Mesendoderm (in vitro differentiated cells): ENCODE data around the gene NSMCE1.

Experiments used
- DNase-seq: peaks from one replicate; pipeline ENCODE4 v3.0.0; 2013
- H2AK5ac ChIP-seq: 2 replicates; pipeline ENCODE4 v1.6.1; 2013; ENCODE audit warnings: low read length, inconsistent platforms
- H2BK120ac ChIP-seq: 2 replicates; pipeline ENCODE4 v1.6.1; 2013; ENCODE audit warnings: low read depth, mild to moderate bottlenecking, low read length, moderate library complexity, mixed read lengths
- H2BK15ac ChIP-seq: replicated peaks from 2 replicates; pipeline ENCODE4 v1.6.1; 2013; ENCODE audit warnings: low read depth, mild to moderate bottlenecking, moderate library complexity
- H2BK5ac ChIP-seq: 2 replicates; pipeline ENCODE4 v1.6.1; 2013; ENCODE audit warnings: low read length, inconsistent platforms
- H3K18ac ChIP-seq: 2 replicates; pipeline ENCODE4 v1.6.1; 2013; ENCODE audit warnings: mild to moderate bottlenecking, low read length, mixed read lengths
- H3K23ac ChIP-seq: one replicate; pipeline ENCODE4 v1.6.1; 2013; ENCODE audit warnings: low read length
- H3K27ac ChIP-seq: 2 replicates; pipeline ENCODE4 v1.5.1; 2013; ENCODE audit warnings: low read depth, mild to moderate bottlenecking, inconsistent platforms, low read length, moderate library complexity
- H3K27me3 ChIP-seq: 2 replicates; pipeline ENCODE4 v1.6.1; 2013; ENCODE audit warnings: low read length, control low read depth, mild to moderate bottlenecking, inconsistent platforms; ENCODE audit not compliant: insufficient read depth, poor library complexity
- H3K36me3 ChIP-seq: 2 replicates; pipeline ENCODE4 v1.6.1; 2013; ENCODE audit warnings: low read length, inconsistent platforms; ENCODE audit not compliant: control insufficient read depth, insufficient read depth
- H3K4ac ChIP-seq: one replicate; pipeline ENCODE4 v1.6.1; 2013; ENCODE audit warnings: low read depth, mild to moderate bottlenecking, low read length, moderate library complexity
- H3K4me1 ChIP-seq: 2 replicates; pipeline ENCODE4 v1.6.1; 2013; ENCODE audit warnings: low read depth, low read length, inconsistent platforms; ENCODE audit not compliant: control insufficient read depth
- H3K4me2 ChIP-seq: 2 replicates; pipeline ENCODE4 v1.6.1; 2013; ENCODE audit warnings: low read length
- H3K4me3 ChIP-seq: 2 replicates; pipeline ENCODE4 v1.5.1; 2013; ENCODE audit warnings: mild to moderate bottlenecking, low read length
- H3K56ac ChIP-seq: one replicate; pipeline ENCODE4 v1.6.1; 2013; ENCODE audit warnings: low read length
- H3K79me1 ChIP-seq: 2 replicates; pipeline ENCODE4 v1.6.1; 2013; ENCODE audit warnings: low read length, inconsistent platforms
- H3K79me2 ChIP-seq: 2 replicates; pipeline ENCODE4 v1.6.1; 2013; ENCODE audit warnings: mild to moderate bottlenecking, low read length; ENCODE audit not compliant: control insufficient read depth, insufficient read depth
- H3K9ac ChIP-seq: 2 replicates; pipeline ENCODE4 v1.6.1; 2013; ENCODE audit warnings: low read length, inconsistent platforms
- H4K5ac ChIP-seq: one replicate; pipeline ENCODE4 v1.6.1; 2013; ENCODE audit warnings: low read length
- H4K8ac ChIP-seq: one replicate; pipeline ENCODE4 v1.6.1; 2013; ENCODE audit warnings: low read depth, mild to moderate bottlenecking, control low read depth, low read length, moderate library complexity
- WGBS: extraction: QIAGEN DNeasy Blood & Tissue Kit; methylation state at CpG from one replicate; pipeline ENCODE4 v1.1.7; 2013; ENCODE audit warnings: low lambda C conversion rate, missing lambda C conversion rate; ENCODE audit not compliant: insufficient coverage; ENCODE audit errors: extremely low coverage; 5-methylcytosine and 5-hydroxymethylcytosine counted together

The NSMCE1 gene

DNA sequence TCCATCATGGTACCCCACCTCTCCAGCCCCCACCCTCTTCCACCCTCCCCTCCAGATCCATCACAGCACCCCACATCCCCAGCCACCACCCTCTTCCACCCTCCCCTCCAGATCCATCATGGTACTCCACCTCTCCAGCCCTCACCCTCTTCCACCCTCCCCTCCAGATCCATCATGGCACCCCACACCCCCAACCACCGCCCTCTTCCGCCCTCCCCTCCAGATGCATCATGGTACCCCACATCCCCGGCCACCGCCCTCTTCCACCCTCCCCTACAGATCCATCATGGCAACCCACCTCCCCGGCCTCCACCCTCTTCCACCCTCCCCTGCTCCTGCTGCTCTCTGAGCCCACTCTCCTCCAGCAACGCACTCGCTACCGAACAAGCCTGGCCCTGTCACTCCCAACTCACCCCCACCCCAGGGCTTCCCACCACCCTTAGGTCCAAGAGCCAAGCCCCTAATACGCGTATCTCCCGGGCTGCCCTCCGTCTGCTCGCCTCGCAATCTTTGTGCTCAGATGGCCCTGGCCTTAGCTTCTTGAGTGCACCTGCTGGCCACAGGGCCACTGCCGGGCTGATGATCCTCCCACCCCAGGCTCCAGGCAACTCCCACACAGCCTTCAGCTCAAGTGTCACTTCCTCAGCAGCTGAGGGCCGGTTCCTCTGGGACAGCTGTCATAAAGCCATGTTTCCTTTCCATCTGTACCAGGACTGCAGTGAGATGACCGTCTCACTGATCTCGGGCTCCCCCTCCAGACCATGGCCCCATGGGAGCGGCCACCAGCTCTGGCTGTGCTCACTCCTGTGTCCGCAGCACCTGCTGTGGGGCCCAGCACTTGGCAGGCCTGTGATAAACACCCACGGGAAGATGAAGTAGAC lies 39.7 kb downstream of the NSMCE1 start:
- no peak overlapping the region for H3K56ac ChIP-seq
- no peak overlapping the region for H4K8ac ChIP-seq
- H3K18ac ChIP-seq: no peak overlapping the region
- no peak overlapping the region for H4K5ac ChIP-seq
- no peaks in the 10 kb centered on the region for H3K79me2 ChIP-seq
- no peak overlapping the region for H3K4ac ChIP-seq
- H2BK120ac ChIP-seq: no peak overlapping the region
- H2AK5ac ChIP-seq: no peak overlapping the region
- H3K27ac ChIP-seq: no peak overlapping the region
- no peak overlapping the region for H2BK15ac ChIP-seq
- H3K4me1 ChIP-seq: no peaks in the 10 kb centered on the region
- H3K4me2 ChIP-seq: no peak overlapping the region
- WGBS: no CpG with 5 or more reads among the region's 21 CpGs
- no peak overlapping the region for H3K9ac ChIP-seq
- no peak overlapping the region for H3K4me3 ChIP-seq
- H3K36me3 ChIP-seq: no peaks in the 10 kb centered on the region
- H2BK5ac ChIP-seq: no peak overlapping the region
- H3K27me3 ChIP-seq: no peaks in the 10 kb centered on the region
- no peak overlapping the region for H3K23ac ChIP-seq
- DNase-seq: no peak
- no peaks in the 10 kb centered on the region for H3K79me1 ChIP-seq

DNA sequence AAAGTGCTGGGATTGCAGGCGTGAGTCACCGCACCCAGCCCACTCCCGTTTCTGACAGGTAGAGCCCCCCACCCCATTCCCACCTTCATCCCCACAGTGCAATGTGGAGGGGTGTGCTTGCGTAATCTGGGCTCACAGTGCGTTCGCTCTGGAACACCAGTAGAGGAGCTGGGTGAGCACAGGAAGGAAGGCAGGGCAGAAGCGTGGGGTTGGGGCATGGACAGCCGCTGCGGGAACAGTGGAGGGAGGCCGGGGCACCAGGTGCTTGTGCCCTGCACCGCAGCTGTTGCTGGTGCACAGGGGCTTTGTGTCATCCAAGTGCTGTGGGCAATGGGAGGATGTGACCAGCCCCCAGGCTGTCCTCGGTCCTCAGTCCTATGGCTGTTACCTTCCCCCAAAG lies 40.5 kb downstream of the NSMCE1 start:
- H2BK15ac ChIP-seq: no peak overlapping the region
- no peak overlapping the region for H3K4me3 ChIP-seq
- no peak overlapping the region for H3K27ac ChIP-seq
- H3K18ac ChIP-seq: no peak overlapping the region
- no peaks in the 10 kb centered on the region for H3K79me2 ChIP-seq
- no CpG with 5 or more reads among the region's 12 CpGs for WGBS
- H3K56ac ChIP-seq: no peak overlapping the region
- no peak overlapping the region for H3K4me2 ChIP-seq
- H2BK5ac ChIP-seq: no peak overlapping the region
- H3K4ac ChIP-seq: no peak overlapping the region
- no peak overlapping the region for H4K5ac ChIP-seq
- H3K4me1 ChIP-seq: no peaks in the 10 kb centered on the region
- no peaks in the 10 kb centered on the region for H3K79me1 ChIP-seq
- no peaks in the 10 kb centered on the region for H3K36me3 ChIP-seq
- H3K9ac ChIP-seq: no peak overlapping the region
- H2BK120ac ChIP-seq: no peak overlapping the region
- DNase-seq: no peak
- no peaks in the 10 kb centered on the region for H3K27me3 ChIP-seq
- no peak overlapping the region for H3K23ac ChIP-seq
- H2AK5ac ChIP-seq: no peak overlapping the region
- no peak overlapping the region for H4K8ac ChIP-seq

DNA sequence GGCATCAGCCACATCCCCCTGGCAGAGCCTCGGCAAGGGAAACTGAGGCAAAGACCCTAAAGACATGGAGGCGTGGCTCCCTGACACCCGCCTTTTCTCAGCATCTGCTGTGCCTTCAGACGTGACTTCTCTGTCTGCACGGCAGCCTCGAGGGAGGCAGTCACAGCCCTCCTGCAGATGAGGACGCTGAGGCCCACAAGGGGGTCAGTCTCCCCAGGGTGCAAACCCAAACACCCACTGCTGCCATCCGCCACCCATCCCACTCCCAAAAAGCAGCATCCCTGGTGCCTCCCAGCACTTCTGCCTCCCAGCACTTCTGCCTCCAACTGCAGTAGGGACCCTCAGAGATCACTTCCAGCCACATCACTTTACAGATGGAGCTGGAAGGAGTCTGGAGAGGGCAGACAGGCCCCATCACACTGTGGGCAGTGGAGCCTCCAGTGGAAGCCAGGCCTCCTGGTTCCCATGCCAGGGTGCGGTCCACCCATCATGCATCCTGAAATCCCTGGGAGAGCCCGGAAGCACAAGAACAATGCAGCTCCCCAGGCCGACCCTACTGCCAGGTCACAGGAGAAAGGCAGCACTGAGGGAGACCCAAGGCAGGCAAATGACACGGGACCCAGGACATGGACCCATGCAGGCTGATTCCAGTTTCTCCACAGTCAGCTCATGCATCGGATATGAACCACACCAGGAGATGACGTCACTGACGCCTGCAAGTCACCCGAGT lies 41.4 kb downstream of the NSMCE1 start:
- Histone ChIP-seq H3K4me3 (no peak overlapping the region), H3K79me2 (no peaks in the 10 kb centered on the region), H2BK5ac (no peak overlapping the region), H3K4me1 (no peaks in the 10 kb centered on the region), H2AK5ac (no peak overlapping the region), H2BK120ac (no peak overlapping the region), H3K4ac (no peak overlapping the region), H3K9ac (no peak overlapping the region), H4K8ac (no peak overlapping the region), H3K36me3 (no peaks in the 10 kb centered on the region), H3K23ac (no peak overlapping the region), H4K5ac (no peak overlapping the region), H3K79me1 (no peaks in the 10 kb centered on the region), H3K27me3 (no peaks in the 10 kb centered on the region), H3K4me2 (no peak overlapping the region), H3K18ac (no peak overlapping the region), H2BK15ac (no peak overlapping the region), H3K27ac (no peak overlapping the region), H3K56ac (no peak overlapping the region)
- DNase-seq: no peak
- no CpG with 5 or more reads among the region's 16 CpGs for WGBS

DNA sequence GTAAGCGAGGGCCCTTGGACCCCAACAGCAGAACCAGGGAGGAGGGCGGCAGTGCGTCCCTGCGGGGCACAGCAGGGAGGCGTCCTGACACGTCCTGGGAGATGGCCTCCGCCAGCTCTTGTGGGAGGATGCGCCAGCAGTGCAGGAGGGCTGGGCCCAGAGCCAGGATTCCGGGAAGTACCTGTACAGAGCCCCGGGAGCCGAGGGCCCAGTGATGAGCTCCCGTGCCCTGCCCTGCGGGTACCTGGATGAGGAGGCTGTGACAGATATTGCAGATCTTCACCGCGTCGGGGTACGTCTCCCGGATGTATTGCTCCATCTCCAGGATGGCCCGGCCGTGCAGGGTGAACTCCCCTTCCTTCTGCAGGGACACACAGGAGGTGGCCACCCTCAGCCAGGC lies 42.1 kb downstream of the NSMCE1 start:
- H2BK120ac ChIP-seq: no peak overlapping the region
- no peak overlapping the region for H2BK5ac ChIP-seq
- no peak overlapping the region for H3K18ac ChIP-seq
- no peaks in the 10 kb centered on the region for H3K27me3 ChIP-seq
- H3K79me1 ChIP-seq: no peaks in the 10 kb centered on the region
- no peak overlapping the region for H3K23ac ChIP-seq
- H3K4me2 ChIP-seq: no peak overlapping the region
- no peak for DNase-seq
- no peaks in the 10 kb centered on the region for H3K36me3 ChIP-seq
- no peak overlapping the region for H3K27ac ChIP-seq
- no peak overlapping the region for H2AK5ac ChIP-seq
- H3K79me2 ChIP-seq: no peaks in the 10 kb centered on the region
- WGBS: no CpG with 5 or more reads among the region's 20 CpGs
- H3K4ac ChIP-seq: no peak overlapping the region
- H3K4me3 ChIP-seq: no peak overlapping the region
- H3K56ac ChIP-seq: no peak overlapping the region
- no peak overlapping the region for H3K9ac ChIP-seq
- no peaks in the 10 kb centered on the region for H3K4me1 ChIP-seq
- H4K5ac ChIP-seq: no peak overlapping the region
- H4K8ac ChIP-seq: no peak overlapping the region
- no peak overlapping the region for H2BK15ac ChIP-seq

DNA sequence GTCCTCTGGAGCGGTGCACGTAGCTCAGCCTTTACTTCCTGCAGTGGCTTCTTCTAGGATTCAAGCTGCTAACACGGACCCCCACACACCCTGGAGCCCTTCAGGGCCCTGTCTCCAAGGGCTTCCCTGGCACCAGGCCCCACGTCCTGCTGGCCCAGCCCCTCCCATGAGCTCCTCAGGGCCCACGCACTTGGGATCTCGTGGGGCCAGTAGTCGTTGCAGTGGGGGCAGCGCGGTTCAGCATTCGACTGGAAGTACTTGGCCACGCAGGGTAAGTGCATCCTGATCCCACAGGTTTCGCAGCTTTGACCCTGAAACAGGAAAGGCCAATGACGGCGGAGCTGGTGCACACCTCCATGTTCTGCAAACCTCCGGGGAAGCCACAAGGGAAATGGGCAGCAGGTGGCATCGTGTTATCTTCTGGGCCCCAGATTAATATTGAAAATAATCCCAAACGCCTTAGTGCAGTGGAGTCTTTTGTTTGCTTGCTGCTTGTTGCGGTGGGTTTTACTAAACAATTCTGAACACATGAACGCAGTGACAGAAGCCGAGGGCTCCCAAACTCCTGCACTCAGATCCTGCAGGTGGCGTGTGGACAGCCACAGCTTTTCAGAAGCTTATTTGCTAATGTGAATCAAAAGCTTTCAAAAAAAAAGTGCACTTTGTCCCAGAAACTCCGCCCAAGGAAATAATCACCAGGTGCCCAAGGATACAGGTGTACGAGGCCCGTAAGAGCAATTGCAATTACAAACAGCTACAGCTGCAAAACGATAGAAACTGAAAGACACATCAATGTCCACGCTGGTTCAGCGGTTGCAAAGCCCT lies 42.8 kb downstream of the NSMCE1 start:
- H3K36me3 ChIP-seq: no peaks in the 10 kb centered on the region
- H4K5ac ChIP-seq: no peak overlapping the region
- H2BK120ac ChIP-seq: no peak overlapping the region
- H4K8ac ChIP-seq: no peak overlapping the region
- no peak overlapping the region for H3K18ac ChIP-seq
- no peak overlapping the region for H2BK5ac ChIP-seq
- no peaks in the 10 kb centered on the region for H3K4me1 ChIP-seq
- H3K9ac ChIP-seq: no peak overlapping the region
- no peak overlapping the region for H3K4ac ChIP-seq
- no peak overlapping the region for H2AK5ac ChIP-seq
- H3K4me2 ChIP-seq: no peak overlapping the region
- WGBS: no CpG with 5 or more reads among the region's 27 CpGs
- H3K79me2 ChIP-seq: no peaks in the 10 kb centered on the region
- no peak for DNase-seq
- H3K27me3 ChIP-seq: no peaks in the 10 kb centered on the region
- H3K56ac ChIP-seq: no peak overlapping the region
- H3K23ac ChIP-seq: no peak overlapping the region
- H3K27ac ChIP-seq: no peak overlapping the region
- H3K79me1 ChIP-seq: no peaks in the 10 kb centered on the region
- H3K4me3 ChIP-seq: no peak overlapping the region
- H2BK15ac ChIP-seq: no peak overlapping the region
